HG03280 (cell line): ENCODE measurements around the gene GPC6.
"Not testable (repeated sequence)": the region's sequence is repeated elsewhere in the genome, so short reads cannot be mapped to it uniquely, and the experiment has no call there.

ENCODE experiments used
- ATAC-seq: cut with Tn5 transposase; IDR thresholded peaks from one replicate; pipeline ENCODE4 v1.9.1; 2021; ENCODE audit warnings: mild to moderate bottlenecking, moderate library complexity; ENCODE audit not compliant: unreplicated experiment

Gene GPC6

DNA sequence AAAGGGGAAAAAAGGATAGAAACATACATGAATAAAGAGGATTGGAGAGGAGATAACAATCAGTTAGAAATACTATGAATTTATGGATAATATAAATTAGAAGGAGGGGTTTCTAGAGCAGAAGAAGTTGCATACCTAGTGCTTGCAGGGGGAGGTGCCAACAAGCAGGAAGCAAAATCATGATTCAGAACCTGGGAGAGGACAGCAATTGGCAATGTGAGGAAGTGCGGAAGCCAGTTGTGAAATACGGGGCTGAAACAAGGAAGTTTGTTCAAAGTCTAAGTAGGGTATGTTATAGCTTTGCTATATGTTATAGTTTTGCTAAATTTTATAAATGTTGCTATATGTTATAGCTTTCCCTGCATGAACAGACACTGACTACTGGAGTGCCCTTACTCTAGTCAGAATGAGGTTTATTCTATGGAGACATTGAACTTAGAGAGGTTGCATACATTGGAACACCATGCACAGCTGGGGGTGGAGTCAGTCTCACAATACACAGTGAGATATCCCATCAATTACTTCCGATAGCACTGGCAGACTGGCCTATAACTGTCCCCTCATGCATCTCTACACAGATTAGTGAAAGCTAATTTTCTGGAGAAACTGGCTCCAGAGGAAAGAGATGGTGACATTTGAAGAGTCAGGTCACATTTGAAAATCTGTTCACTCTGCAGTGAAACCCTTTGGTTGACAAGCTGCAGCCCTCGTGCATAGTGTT, 92.1 kb downstream of the GPC6 start:
- ATAC-seq: no peak

DNA sequence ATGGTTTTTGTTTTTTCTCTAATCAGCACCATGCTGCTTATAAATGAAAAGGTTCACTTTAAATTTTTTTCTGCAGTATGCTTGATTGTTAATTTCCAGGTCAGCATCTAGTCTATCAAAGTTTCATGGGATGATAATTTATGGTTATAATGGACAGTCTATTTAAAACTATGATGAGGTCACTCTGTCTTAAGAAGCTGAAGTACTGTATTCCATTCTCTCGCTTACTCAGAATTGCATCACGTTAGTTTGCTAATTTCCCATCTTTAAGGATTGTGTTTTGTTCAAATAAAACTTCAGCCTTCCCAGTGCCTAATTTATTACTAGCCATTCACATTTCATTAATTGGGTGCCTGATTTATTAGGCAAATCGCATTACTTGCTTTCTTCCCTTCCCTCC, 94.3 kb downstream of the GPC6 start:
- no peak for ATAC-seq

DNA sequence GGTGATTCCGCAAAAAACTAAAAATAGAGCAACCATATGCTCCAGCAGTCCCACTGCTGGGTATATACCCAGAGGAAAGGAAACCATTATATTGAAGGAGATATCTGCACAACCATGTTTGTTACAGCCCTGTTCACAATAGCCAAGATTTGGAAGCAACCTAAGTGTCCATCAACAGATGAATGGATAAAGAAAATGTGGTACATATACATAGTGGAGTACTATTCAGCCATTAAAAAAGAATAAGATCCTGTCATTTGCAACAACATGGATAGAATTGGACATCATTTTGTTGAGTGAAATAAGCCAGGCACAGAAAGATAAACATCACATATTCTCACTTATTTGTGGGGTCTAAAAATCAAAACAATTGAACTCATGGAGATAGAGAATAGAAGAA, 97.3 kb downstream of the GPC6 start:
- not testable (repeated sequence) for ATAC-seq

DNA sequence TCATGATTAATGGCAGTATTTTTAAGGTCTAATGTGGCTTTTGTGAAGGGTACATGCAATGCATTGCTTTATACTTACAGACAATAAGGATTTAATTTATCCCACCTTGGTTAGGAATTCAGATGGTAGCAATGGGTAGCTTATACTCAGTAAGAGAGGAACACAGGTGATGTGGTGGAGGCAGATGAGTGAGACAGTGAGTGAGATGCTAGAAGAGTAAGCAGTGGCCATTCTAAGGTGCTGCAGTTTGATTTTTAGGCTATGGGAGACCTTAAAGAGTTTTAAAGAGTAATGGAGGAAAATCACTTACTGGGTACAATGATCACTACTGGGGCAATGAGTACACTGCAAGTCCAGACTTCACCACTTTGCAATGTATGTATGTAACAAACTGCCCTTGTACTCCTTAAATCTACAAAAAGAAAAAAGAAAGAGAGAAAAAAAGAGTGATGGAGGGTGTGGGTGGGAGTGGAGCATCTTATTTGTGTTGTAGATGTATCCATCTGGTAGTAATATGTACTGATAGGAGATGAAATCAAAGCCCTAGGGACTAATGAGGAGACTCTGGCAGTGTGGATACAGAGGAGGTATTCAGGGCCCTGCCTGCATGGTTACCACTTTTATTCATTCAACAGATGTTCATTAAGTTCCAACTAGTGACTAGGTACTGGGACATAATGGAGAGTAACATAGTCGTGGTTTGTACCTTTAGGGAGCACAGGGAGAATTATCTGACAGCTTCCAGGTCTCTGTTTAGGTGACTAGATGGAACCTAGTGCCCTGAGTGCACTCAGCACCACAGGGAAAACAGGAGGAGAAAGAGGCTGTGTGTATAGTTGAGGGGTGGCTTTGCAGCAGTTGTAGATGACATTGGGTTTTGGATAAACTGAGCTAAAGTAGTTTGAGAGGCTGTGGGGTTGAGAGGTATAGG, 99.0 kb downstream of the GPC6 start:
- no peak for ATAC-seq

DNA sequence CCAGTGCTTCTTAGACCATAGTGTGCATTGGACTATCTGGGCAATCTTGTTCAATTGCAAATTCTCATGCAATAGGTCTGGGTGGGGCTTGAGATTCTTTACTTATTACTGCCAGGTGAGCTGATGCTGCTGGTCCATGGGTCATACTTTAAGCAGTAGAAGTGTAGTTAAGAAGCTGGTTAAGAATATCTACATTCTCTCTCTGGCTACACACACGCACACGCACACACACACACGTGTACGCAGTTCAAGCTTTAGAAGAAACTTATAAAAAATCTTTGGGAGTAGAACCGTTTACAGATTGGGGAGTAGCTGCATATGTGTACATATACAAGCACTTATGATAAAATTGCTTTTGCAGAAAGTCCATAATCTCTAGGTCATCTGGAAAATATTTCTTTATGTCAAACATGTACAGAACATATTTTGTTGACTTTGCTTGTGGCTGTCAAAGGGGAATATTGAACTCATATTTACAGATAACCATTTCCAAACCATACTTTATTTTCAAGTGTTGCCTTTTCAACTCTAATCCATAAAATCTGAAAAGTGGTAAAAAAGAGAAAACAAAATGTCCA, 99.7 kb downstream of the GPC6 start:
- no peak for ATAC-seq

DNA sequence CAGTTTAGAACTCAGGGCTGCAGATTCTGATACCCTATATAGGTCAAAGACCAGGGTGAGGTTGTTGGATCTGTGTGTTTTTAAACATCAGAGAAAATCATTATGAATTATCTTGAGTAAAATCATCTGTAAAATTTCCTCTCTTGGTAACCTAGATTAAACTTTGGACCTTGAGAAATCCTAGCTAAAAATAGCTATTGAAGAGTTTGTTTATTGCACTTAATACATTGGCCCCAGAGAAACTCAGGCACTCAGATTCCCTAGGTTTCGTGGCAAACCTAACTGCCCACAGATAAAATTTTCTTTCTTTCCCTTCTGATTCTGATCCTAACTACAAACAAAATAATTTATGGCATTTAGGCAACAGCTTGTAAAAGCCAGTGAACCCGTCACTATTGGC, 102.3 kb downstream of the GPC6 start:
- ATAC-seq: no peak

DNA sequence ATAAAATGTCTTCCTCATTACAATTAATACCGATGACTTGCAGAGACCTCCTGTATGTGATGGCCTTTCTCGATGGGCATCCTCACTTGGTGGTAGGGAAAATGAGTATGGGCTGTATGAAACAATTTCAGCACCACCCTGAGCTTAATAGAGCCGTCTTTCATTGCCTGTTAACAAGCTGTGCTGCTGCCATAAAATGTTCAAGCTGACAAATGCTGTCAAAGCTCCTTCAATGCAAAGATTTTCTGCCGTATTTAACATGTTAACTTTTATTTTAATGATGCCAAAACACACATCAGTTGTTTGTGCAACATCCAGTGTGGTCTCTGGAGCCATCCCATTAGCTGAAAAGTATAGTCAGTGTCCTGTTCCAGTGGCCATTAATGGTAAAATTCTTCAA, 110.1 kb downstream of the GPC6 start:
- ATAC-seq: no peak

DNA sequence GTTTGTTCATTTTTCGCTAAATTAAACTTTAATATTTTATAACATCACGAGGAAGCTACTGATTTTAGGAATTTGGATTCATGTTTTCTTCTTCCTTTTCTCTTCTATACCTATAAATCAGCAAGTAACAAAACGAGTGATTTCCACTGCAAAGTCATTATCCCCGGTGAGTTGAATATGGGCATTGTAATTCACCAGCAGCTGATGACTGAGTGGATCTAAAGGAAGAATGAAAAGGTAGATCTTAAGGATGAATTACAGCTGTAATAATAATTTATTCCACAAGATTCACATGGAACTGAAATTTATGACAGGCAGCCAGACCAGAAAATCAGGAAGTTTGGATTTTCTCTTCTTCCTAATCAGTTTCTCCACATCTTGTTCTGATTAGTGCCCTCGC, 111.4 kb downstream of the GPC6 start:
- ATAC-seq: no peak

DNA sequence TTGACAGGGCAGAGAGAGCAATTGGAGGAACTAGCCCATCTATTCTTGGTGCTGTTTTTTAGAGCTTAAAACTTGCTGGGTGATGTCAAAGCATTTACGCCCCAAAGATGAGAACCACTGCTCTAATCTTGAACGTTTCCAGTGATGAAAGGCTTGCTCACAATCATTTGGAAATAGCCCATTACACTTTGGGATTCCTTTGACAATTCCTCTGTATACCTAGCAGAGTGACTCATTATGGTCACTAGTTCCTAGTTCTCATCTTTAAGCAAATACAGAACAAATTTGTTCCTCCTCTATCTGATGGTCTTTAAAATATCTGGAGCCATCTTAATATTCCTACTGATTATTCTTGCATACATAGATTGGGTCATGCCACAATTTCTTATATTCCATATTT, 112.3 kb downstream of the GPC6 start:
- no peak for ATAC-seq

DNA sequence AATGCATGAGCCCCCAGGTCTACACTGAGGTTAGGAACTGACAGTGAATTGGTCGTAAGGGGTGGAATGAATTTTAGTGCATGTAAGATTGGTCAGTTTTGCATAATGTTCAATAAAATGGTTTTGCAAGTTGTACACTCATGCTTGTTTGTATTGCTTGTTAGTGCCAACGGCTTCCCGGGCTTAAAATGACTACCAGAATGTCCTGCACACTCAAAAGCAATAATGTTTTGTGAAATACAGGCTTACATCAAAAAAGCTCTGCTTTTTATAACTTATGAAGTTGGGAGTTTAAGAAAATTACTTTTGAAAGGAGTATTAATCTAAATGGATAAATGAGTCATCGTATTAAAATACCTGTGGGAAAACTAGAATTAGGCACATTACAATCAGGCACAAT, 112.9 kb downstream of the GPC6 start:
- ATAC-seq: no peak

DNA sequence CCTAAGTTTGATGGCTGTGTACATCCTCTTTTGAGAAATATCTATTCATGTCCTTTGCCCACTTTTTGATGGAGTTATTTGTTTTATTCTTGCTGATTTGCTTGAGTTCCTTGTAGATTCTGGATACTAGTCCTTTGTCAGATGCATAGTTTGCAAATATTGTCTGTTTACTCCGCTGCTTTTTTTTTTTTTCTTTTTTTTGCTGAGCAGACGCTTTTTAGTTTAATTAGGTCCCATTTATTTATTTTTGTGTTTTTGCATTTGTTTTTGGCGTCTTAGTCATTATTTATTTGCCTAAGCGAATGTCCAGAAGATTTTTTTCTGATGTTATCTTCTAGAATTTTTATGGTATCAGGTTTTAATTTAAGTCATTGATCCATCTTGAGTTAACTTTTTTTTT, 114.9 kb downstream of the GPC6 start:
- no peak for ATAC-seq

DNA sequence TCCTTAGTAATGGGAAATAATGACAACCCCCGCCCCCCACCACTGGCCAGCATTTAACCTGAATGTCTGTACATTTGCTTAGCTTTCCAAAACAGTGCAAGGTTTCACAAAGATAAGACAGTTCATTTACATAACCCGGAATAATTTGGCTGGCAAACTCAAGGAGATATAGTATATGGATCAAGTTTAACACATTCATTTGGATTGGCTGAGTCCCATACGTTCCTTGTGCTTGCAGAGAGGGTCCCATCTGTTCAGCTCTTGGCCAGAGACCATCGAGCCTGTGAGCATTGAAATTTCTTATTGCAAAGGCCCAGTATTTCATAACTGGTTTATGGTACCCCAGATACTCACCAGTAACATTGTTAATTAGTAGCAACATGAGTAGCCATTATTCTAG, 116.5 kb downstream of the GPC6 start:
- no peak for ATAC-seq

DNA sequence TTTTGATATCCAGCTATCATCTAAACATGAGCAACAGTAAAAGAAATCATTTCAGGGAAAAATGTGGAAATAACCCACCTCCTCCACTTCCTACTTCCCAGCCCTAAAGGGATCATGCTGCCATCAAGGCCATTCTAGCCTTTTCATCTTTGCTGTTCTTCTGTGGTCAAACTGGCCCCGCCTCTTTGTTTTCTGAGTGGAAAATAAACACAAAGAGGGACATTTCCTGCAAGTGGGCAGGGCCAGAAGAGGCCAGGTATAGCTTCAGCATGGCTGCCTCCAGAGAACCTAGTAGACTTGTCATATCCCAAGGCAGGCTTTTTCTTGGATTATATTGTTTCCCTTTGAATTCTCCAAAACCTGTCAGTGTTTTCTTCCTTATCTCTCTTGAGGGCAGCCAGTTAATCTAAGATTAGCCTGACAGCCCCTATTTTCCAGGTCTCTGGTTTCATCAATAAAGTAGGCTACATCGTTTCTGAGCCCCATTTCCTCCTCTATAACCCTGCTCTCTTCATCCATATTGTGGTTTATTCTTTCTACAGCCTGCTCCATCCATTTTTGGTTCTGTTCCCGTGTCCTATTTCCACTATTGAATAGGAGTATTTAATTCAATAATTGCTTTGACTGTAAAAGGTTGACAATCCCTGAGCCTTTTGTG, 117.6 kb downstream of the GPC6 start:
- no peak for ATAC-seq

DNA sequence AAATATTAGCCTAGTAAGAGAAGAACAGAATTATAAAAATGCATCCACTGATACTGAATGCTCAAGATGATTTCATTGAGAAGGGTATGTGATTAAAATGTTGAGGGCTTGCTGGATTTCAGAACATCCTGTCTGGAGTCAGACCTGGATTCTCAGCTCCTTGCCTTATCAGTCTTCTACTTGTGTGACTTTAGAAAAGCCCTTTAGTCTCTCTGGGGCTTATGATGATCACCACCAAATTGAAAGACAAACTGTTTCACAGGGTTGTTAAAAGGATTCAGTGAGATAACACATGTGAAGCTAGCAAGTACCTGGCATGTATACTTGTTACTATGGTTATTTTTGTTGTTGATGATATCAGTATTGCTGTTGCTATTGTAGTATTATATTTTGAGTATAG, 118.4 kb downstream of the GPC6 start:
- no peak for ATAC-seq

DNA sequence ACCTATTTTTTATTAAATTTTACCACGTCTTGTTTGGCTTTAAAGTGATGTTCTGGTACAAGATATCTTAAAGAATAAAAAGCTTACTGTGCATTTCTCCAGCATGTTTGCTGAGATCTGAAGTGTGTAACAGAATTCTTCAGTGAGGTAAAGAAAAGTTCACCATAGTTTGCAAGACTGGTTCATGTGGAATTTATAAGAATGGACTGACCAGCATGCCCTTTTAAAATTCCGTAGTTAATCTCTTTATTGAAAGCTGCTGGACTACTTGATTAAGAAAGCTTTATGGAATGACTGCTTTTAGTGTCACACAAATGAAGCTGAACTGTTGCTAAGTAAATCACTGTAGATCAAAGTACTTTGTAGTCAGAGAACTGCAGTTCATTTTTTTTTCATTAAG, 119.2 kb downstream of the GPC6 start:
- ATAC-seq: no peak

DNA sequence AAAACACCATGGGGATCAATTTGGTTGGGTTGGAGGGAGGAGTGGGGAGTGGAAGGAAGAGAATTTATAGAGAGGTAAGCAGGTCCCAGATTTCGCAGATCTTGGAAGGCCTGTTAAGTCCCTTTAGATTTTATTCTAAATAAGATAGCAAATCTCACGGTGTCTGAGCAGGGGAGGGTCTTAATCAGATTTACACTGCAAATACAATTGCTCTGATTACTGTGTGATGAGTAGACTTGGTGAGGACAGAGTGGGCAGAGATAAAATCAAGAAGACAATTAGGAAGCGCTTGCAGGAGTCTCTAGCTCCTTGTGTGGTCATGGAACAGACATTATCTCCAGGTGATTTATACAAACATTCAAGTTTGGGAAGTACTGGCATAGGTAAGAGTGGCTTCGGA, 126.0 kb downstream of the GPC6 start:
- no peak for ATAC-seq

DNA sequence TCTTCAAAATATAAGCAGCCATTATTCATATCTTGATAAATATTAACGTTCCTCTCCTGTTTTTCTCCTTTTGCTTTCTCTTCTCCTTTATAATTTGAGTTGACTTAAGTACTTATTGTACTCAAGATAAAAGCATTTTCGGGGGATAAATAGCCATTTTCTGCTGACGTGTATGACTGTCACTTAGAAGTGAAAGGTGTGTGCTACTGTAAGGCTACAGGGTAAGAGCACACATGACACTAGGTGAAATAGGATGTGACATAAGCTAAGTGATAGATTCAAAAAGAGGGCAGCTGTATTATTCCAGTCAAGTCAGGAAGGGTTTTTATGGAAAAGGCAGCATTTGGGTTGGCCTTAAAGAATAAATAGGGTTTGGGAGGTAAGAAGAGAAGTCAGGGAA, 128.5 kb downstream of the GPC6 start:
- no peak for ATAC-seq

DNA sequence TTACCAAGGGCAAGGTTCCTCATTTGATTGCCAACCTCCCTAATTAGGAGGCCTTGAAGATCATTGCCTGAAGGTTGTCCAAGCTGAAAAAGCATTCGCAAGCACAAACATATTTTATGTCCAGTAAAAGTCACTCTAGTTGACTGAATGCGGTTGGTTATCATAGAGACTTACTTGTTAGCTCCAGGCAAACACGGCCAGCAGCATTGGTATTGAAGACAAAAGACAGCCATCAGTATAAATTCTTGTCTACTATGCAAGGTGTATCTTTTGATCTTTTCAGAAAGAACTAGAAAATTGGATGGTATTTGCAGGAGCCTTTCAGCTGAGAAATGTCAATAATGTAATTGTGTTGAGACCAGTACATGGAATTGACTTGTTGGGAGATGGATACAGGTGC, 129.9 kb downstream of the GPC6 start:
- no peak for ATAC-seq

DNA sequence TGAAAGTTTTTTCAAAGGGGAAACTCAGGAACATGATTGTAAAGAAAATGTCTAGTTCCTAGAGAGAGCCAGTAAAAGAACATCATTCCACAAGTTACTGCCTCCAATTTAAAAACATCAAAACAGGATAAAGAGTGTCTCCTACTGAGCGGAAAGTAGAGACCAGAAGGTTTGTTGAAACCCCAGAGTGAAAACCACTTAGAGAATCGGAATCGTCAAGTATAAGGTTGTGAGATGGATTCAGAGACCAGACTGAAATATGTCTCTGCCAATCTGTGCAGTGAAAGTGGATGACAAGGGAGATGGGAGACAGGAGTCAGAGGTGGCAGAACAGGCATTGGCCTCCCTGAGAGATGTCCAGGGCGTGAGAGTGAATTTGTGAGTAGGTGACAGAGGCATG, 133.4 kb downstream of the GPC6 start:
- no peak for ATAC-seq

DNA sequence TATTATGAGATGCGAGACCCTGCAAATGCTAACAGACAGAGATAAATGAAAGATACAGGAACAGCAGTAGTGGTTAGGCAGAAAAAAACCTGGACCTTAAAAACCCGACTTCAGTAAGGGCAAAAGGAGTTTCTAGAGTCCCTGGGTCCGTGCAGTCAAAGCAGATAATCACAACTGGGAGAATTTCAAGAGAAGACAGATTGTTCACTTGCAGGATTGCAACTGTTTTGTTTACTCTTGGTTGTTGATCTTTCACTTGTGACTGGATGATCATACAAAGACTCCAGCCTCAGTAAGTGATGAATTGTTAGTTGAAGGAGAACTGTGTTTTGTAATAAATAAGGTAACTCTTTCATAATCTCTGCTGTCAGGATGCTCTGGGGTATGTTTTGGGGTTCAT, 135.1 kb downstream of the GPC6 start:
- ATAC-seq: no peak

DNA sequence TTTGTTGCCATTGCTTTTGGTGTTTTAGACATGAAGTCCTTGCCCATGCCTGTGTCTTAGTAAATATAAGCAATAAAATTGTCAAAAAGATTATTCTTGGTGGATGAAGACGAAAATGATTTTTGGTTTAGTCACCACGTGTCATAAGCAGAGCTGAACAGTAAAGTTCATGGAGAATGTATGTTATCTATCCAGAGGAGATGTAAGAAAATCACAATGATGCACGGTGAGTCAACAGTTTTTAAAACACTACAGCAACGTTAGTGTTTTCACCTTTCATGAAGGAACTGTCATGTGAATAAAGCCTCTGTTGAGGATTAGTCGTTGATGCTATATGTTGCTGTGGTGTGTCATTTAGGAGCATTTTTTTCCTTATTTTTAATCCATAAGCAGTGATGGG, 137.6 kb downstream of the GPC6 start:
- ATAC-seq: no peak

DNA sequence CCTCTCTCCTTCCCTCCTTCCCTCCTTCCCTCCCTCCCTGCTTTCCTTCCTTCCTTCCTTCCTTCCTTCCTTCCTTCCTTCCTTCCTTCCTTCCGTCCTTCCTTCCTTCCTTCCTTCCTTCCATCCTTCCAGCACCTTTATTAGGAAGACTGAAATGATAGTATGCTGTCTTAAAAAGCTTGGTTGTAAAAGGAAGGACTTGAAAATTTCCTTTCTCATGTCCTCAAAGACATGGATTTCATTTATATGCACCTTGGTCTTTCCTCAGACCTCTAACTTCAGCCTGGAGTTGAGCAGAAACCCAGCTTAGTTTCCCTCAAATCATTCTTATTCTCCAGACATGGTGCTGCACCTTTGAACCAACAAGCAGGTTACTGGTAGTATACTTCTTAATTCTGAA, 141.7 kb downstream of the GPC6 start:
- no peak for ATAC-seq
